SHP77 (cell line): Measurements from ENCODE around the gene SLIT3.

Experiments used
- DNase-seq, 2 experiments: peaks; one replicate each; lab custom pipeline; 2025; lab: John Stamatoyannopoulos, UW

SLIT3 gene

GRCh38 chr5:168860081-168860480 lies 440.9 kb downstream of the SLIT3 start:
- no peak for DNase-seq

GRCh38 chr5:168859471-168859870 lies 441.5 kb downstream of the SLIT3 start:
- DNase-seq, result no peak

GRCh38 chr5:168858994-168859393 lies 441.9 kb downstream of the SLIT3 start:
- no peak for DNase-seq

GRCh38 chr5:168858371-168858770 lies 442.6 kb downstream of the SLIT3 start:
- no peak for DNase-seq

GRCh38 chr5:168853972-168854371 lies 447.0 kb downstream of the SLIT3 start:
- no peak for DNase-seq

GRCh38 chr5:168852329-168852728 lies 448.6 kb downstream of the SLIT3 start:
- no peak for DNase-seq

- DNase-seq, result peak in 1 of 2 experiments; percentile 41
Observed at GRCh38 chr5:168851902-168852321, 449.0 kb downstream of the SLIT3 start.

GRCh38 chr5:168850683-168851082 lies 450.3 kb downstream of the SLIT3 start:
- no peak for DNase-seq

GRCh38 chr5:168848569-168848968 lies 452.4 kb downstream of the SLIT3 start:
- DNase-seq, result no peak

- DNase-seq, result no peak
Observed at GRCh38 chr5:168847511-168848073, 453.3 kb downstream of the SLIT3 start.

GRCh38 chr5:168844922-168845296 lies 456.0 kb downstream of the SLIT3 start:
- DNase-seq, result no peak

GRCh38 chr5:168844016-168844921 lies 456.7 kb downstream of the SLIT3 start:
- no peak for DNase-seq

GRCh38 chr5:168843277-168844015 lies 457.5 kb downstream of the SLIT3 start:
- no peak for DNase-seq

- DNase-seq, result no peak
Observed at GRCh38 chr5:168842571-168843205, 458.3 kb downstream of the SLIT3 start.

GRCh38 chr5:168837852-168838251 lies 463.1 kb downstream of the SLIT3 start:
- no peak for DNase-seq

- no peak for DNase-seq
Observed at GRCh38 chr5:168836603-168837231, 464.2 kb downstream of the SLIT3 start.

GRCh38 chr5:168833936-168834335 lies 467.0 kb downstream of the SLIT3 start:
- DNase-seq, result no peak

- DNase-seq, result no peak
Observed at GRCh38 chr5:168833383-168833782, 467.6 kb downstream of the SLIT3 start.

- no peak for DNase-seq
Observed at GRCh38 chr5:168832308-168832707, 468.6 kb downstream of the SLIT3 start.

GRCh38 chr5:168831383-168831782 lies 469.6 kb downstream of the SLIT3 start:
- no peak for DNase-seq

GRCh38 chr5:168830833-168831232 lies 470.1 kb downstream of the SLIT3 start:
- DNase-seq, result no peak

GRCh38 chr5:168829922-168830417 lies 471.0 kb downstream of the SLIT3 start:
- DNase-seq, result no peak
